B cell (primary cell): ENCODE results near the gene LSP1.

Source experiments
- EZH2 ChIP-seq: IDR thresholded peaks from 2 replicates; pipeline ENCODE4 v1.6.1; 2012; ENCODE audit warnings: borderline replicate concordance, low read depth, mild to moderate bottlenecking, moderate library complexity, low read length; ENCODE audit not compliant: insufficient read depth, poor library complexity, severe bottlenecking
- TF ChIP-seq, protein P1 (sequence below): fragments of 200-600 bp; IDR thresholded peaks from one replicate; pipeline ENCODE4 v1.8.0; 2022; ENCODE audit warnings: antibody characterized with exemption, mild to moderate bottlenecking

- TF ChIP-seq, protein P1, sequence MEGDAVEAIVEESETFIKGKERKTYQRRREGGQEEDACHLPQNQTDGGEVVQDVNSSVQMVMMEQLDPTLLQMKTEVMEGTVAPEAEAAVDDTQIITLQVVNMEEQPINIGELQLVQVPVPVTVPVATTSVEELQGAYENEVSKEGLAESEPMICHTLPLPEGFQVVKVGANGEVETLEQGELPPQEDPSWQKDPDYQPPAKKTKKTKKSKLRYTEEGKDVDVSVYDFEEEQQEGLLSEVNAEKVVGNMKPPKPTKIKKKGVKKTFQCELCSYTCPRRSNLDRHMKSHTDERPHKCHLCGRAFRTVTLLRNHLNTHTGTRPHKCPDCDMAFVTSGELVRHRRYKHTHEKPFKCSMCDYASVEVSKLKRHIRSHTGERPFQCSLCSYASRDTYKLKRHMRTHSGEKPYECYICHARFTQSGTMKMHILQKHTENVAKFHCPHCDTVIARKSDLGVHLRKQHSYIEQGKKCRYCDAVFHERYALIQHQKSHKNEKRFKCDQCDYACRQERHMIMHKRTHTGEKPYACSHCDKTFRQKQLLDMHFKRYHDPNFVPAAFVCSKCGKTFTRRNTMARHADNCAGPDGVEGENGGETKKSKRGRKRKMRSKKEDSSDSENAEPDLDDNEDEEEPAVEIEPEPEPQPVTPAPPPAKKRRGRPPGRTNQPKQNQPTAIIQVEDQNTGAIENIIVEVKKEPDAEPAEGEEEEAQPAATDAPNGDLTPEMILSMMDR: no peak
- TF ChIP-seq EZH2: no peak
These were observed 35.9 kb upstream of the LSP1 start for GRCh38 chr11:1817000-1817399.
